SK-N-SH (cell line): ENCODE results near the gene MYBPH. TPM values are rescaled to one million over a fixed set of nuclear protein-coding genes. Genes with fewer than 3 reads are reported as not detected.

Source experiments
- CTCF ChIA-PET: fragments of 300-600, 350-600 bp; formaldehyde crosslinking; extraction: SDS; loops from one replicate; lab custom pipeline; 2021; lab: Yijun Ruan, JAX
- POLR2A ChIA-PET: fragments of 350-600 bp; sonication (Branson Sonifier 250); formaldehyde crosslinking; extraction: SDS; loops from one replicate; lab custom pipeline; 2020; ENCODE audit warnings: antibody characterized with exemption, inconsistent platforms; lab: Yijun Ruan, JAX
- DNase-seq: peaks from one replicate; pipeline ENCODE4 v3.0.0; 2012
- H2AFZ ChIP-seq: fragments of 200-600 bp; sonication (generic); 2 replicates; pipeline ENCODE4 v1.8.1; 2016; ENCODE audit warnings: antibody characterized with exemption, mild to moderate bottlenecking, low read depth
- H3F3A ChIP-seq: fragments of 200-600 bp; sonication (generic); replicated peaks from 2 replicates; pipeline ENCODE3; 2016; ENCODE audit warnings: antibody characterized with exemption, mild to moderate bottlenecking; ENCODE audit not compliant: insufficient read depth
- H3K27ac ChIP-seq, 2 experiments: fragments of 200-500 bp in 1 of 2; fragments of 200-600 bp in 1 of 2; sonication (Bioruptor generic) in 1 of 2; sonication (generic), shearing (Covaris generic) in 1 of 2; 2 replicates each; pipeline versions ENCODE4 v1.5.1 to v1.6.1; 2014 to 2016; ENCODE audit warnings: low read depth in 2 of 2, inconsistent platforms in 1 of 2, low read length in 1 of 2, mild to moderate bottlenecking in 1 of 2, mixed read lengths in 1 of 2
- H3K27me3 ChIP-seq: fragments of 200-600 bp; sonication (generic), shearing (Covaris generic); 2 replicates; pipeline ENCODE4 v1.6.1; 2016; ENCODE audit warnings: mixed run types; ENCODE audit not compliant: insufficient read depth
- H3K36me3 ChIP-seq, 2 experiments: fragments of 200-500 bp in 1 of 2; fragments of 200-600 bp in 1 of 2; sonication (Bioruptor generic) in 1 of 2; sonication (generic) in 1 of 2; replicated peaks in 1 of 2; 2 replicates each; pipeline versions ENCODE3 to v1.5.1; 2014 to 2016; ENCODE audit warnings: low read length in 1 of 2, mild to moderate bottlenecking in 1 of 2; ENCODE audit not compliant: insufficient read depth in 2 of 2, control insufficient read depth in 1 of 2
- H3K4me1 ChIP-seq, 2 experiments: fragments of 200-500 bp in 1 of 2; fragments of 200-600 bp in 1 of 2; sonication (Bioruptor generic) in 1 of 2; sonication (generic), shearing (Covaris generic) in 1 of 2; 2 replicates each; pipeline versions ENCODE4 v1.5.1 to v1.6.1; 2014 to 2016; ENCODE audit warnings: low read depth in 1 of 2, low read length in 1 of 2, mixed run types in 1 of 2; ENCODE audit not compliant: insufficient read depth in 2 of 2, control insufficient read depth in 1 of 2
- H3K4me2 ChIP-seq: fragments of 200-600 bp; sonication (generic), shearing (Covaris generic); 2 replicates; pipeline ENCODE4 v1.6.1; 2017; ENCODE audit warnings: mixed run types
- H3K4me3 ChIP-seq, 2 experiments: fragments of 200-500 bp in 1 of 2; fragments of 200-600 bp in 1 of 2; sonication (Bioruptor generic) in 1 of 2; sonication (generic), shearing (Covaris generic) in 1 of 2; 2 replicates each; pipeline versions ENCODE4 v1.5.1 to v1.8.1; 2014 to 2016; ENCODE audit warnings: low read depth in 2 of 2, inconsistent platforms in 1 of 2, low read length in 1 of 2, mild to moderate bottlenecking in 1 of 2, mixed read lengths in 1 of 2, moderate library complexity in 1 of 2
- H3K79me2 ChIP-seq: fragments of 200-600 bp; sonication (generic); 2 replicates; pipeline ENCODE4 v1.8.1; 2017; ENCODE audit warnings: mild to moderate bottlenecking; ENCODE audit not compliant: insufficient read depth
- H3K9ac ChIP-seq: fragments of 200-600 bp; sonication (generic); 2 replicates; pipeline ENCODE4 v1.6.1; 2017; ENCODE audit warnings: mixed run types
- H3K9me2 ChIP-seq: fragments of 200-600 bp; sonication (generic); 2 replicates; pipeline ENCODE4 v1.6.1; 2017; ENCODE audit warnings: mixed run types
- H3K9me3 ChIP-seq: fragments of 200-600 bp; sonication (generic); 2 replicates; pipeline ENCODE4 v1.6.1; 2017; ENCODE audit warnings: mixed run types, mild to moderate bottlenecking, moderate library complexity
- H4K20me1 ChIP-seq: fragments of 200-600 bp; sonication (generic); 2 replicates; pipeline ENCODE4 v1.6.1; 2017; ENCODE audit warnings: mild to moderate bottlenecking, mixed run types; ENCODE audit not compliant: insufficient read depth
- FOXJ3 ChIP-seq: sonication (generic); formaldehyde crosslinking; IDR thresholded peaks from 2 replicates; pipeline ENCODE4 v1.5.1; 2020; ENCODE audit warnings: mild to moderate bottlenecking, missing genetic modification reagents
- FOXM1 ChIP-seq: IDR thresholded peaks from 2 replicates; pipeline ENCODE4 v1.4.0; 2012; ENCODE audit warnings: low read depth, mild to moderate bottlenecking
- GABPA ChIP-seq: IDR thresholded peaks from 2 replicates; pipeline ENCODE4 v1.4.0; 2012; ENCODE audit warnings: low read depth, mild to moderate bottlenecking
- GATA2 ChIP-seq: sonication (generic); formaldehyde crosslinking; IDR thresholded peaks from 2 replicates; pipeline ENCODE4 v1.5.0; 2020; ENCODE audit warnings: mild to moderate bottlenecking, missing genetic modification reagents
- JUND ChIP-seq: IDR thresholded peaks from 2 replicates; pipeline ENCODE4 v1.4.0; 2012
- MEF2A ChIP-seq: IDR thresholded peaks from 2 replicates; pipeline ENCODE4 v1.4.0; 2012; ENCODE audit warnings: low read depth, borderline replicate concordance
- NFIC ChIP-seq: IDR thresholded peaks from 2 replicates; pipeline ENCODE4 v1.4.0; 2012; ENCODE audit warnings: borderline replicate concordance
- NRF1 ChIP-seq: IDR thresholded peaks from 2 replicates; pipeline ENCODE4 v1.6.1; 2012; ENCODE audit warnings: low read depth, mild to moderate bottlenecking, low read length
- RAD21 ChIP-seq: IDR thresholded peaks from 2 replicates; pipeline ENCODE4 v1.6.1; 2012; ENCODE audit warnings: mild to moderate bottlenecking, low read length
- RCOR1 ChIP-seq: fragments of 150-350 bp; IDR thresholded peaks from 2 replicates; pipeline ENCODE4 v1.6.1; 2017; ENCODE audit warnings: antibody characterized with exemption, low read length
- TAF1 ChIP-seq: IDR thresholded peaks from 2 replicates; pipeline ENCODE4 v1.6.1; 2012; ENCODE audit warnings: low read depth, mild to moderate bottlenecking, low read length, moderate library complexity, borderline replicate concordance
- TCF12 ChIP-seq: IDR thresholded peaks from 2 replicates; pipeline ENCODE4 v1.4.0; 2012
- TEAD4 ChIP-seq: IDR thresholded peaks from 2 replicates; pipeline ENCODE4 v1.4.0; 2012; ENCODE audit warnings: mild to moderate bottlenecking, borderline replicate concordance; ENCODE audit not compliant: insufficient read depth
- YY1 ChIP-seq: IDR thresholded peaks from 2 replicates; pipeline ENCODE4 v1.4.0; 2012; ENCODE audit warnings: low read depth, mild to moderate bottlenecking
- WGBS: methylation state at CpG from one replicate; pipeline ENCODE4 v1.1.6; 2017; ENCODE audit warnings: low lambda C conversion rate; 5-methylcytosine and 5-hydroxymethylcytosine counted together
- polyA plus RNA-seq, 3 experiments: library from polyadenylated mRNA; depleted of rRNA; stranded (reverse); fragments of >200 nt; gene quantifications; 2 replicates each; pipeline ENCODE4 v1.2.3, GENCODE V29; 2012
- TF ChIP-seq, protein P1 (sequence below): fragments of 150-350 bp; IDR thresholded peaks from 2 replicates; pipeline ENCODE4 v1.6.1; 2017; ENCODE audit warnings: antibody characterized with exemption, low read length, low read depth, borderline replicate concordance
- TF ChIP-seq, protein P2 (sequence below): IDR thresholded peaks from 2 replicates; pipeline ENCODE4 v1.4.0; 2012; ENCODE audit warnings: low read depth, borderline replicate concordance
- TF ChIP-seq, protein P3 (sequence below): fragments of 150-350 bp; IDR thresholded peaks from 2 replicates; pipeline ENCODE4 v1.6.1; 2016; ENCODE audit warnings: mild to moderate bottlenecking, low read depth, low read length
- TF ChIP-seq, protein P4 (sequence below): IDR thresholded peaks from 2 replicates; pipeline ENCODE4 v1.4.0; 2012; ENCODE audit warnings: low read depth
- TF ChIP-seq, protein P5 (sequence below): IDR thresholded peaks from 2 replicates; pipeline ENCODE4 v1.6.1; 2012; ENCODE audit warnings: mild to moderate bottlenecking, low read depth, low read length, moderate library complexity

MYBPH gene
- polyA plus RNA-seq, 1 of the 3 experiments (the other 2 are of a cell fraction), result 0.12 TPM

GRCh38 chr1:203208181-203208580, 32.6 kb upstream of the MYBPH start:
- H3K9me2 ChIP-seq, result no peaks in the 10 kb centered on the region
- H3K4me1 ChIP-seq, result no peaks in the 10 kb centered on the region; a peak in 1 of 4 replicates
- H3F3A ChIP-seq, result no peaks in the 10 kb centered on the region
- H3K27me3 ChIP-seq, result no peaks in the 10 kb centered on the region; the same call in 1 of the 2 replicates
- POLR2A ChIA-PET, result no interaction called here
- H3K79me2 ChIP-seq, result no peaks in the 10 kb centered on the region
- no peak overlapping the region for H2AFZ ChIP-seq
- H3K9ac ChIP-seq, result no peak overlapping the region
- DNase-seq, result no peak
- no peak overlapping the region for H3K4me3 ChIP-seq
- no peaks in the 10 kb centered on the region for H3K9me3 ChIP-seq
- TF ChIP-seq, protein P1, sequence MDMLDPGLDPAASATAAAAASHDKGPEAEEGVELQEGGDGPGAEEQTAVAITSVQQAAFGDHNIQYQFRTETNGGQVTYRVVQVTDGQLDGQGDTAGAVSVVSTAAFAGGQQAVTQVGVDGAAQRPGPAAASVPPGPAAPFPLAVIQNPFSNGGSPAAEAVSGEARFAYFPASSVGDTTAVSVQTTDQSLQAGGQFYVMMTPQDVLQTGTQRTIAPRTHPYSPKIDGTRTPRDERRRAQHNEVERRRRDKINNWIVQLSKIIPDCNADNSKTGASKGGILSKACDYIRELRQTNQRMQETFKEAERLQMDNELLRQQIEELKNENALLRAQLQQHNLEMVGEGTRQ, result no peak
- TF ChIP-seq TCF12 (no peak), GABPA (no peak), JUND (no peak), NFIC (no peak), FOXJ3 (CRISPR knock-in tag) (no peak), TEAD4 (no peak), YY1 (no peak), GATA2 (CRISPR knock-in tag) (no peak), RCOR1 (no peak), NRF1 (no peak), FOXM1 (no peak)
- TF ChIP-seq, protein P2, sequence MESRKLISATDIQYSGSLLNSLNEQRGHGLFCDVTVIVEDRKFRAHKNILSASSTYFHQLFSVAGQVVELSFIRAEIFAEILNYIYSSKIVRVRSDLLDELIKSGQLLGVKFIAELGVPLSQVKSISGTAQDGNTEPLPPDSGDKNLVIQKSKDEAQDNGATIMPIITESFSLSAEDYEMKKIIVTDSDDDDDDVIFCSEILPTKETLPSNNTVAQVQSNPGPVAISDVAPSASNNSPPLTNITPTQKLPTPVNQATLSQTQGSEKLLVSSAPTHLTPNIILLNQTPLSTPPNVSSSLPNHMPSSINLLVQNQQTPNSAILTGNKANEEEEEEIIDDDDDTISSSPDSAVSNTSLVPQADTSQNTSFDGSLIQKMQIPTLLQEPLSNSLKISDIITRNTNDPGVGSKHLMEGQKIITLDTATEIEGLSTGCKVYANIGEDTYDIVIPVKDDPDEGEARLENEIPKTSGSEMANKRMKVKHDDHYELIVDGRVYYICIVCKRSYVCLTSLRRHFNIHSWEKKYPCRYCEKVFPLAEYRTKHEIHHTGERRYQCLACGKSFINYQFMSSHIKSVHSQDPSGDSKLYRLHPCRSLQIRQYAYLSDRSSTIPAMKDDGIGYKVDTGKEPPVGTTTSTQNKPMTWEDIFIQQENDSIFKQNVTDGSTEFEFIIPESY, result no peak
- TF ChIP-seq, protein P3, sequence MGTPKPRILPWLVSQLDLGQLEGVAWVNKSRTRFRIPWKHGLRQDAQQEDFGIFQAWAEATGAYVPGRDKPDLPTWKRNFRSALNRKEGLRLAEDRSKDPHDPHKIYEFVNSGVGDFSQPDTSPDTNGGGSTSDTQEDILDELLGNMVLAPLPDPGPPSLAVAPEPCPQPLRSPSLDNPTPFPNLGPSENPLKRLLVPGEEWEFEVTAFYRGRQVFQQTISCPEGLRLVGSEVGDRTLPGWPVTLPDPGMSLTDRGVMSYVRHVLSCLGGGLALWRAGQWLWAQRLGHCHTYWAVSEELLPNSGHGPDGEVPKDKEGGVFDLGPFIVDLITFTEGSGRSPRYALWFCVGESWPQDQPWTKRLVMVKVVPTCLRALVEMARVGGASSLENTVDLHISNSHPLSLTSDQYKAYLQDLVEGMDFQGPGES, result no peak
- CTCF ChIA-PET, result interaction anchor here (1.0 to 23.6 kb wide), 3 partner anchors 12 to 169 kb away, joined by 3 to 602 read pairs (median 454); partner anchors contain the start of gene ADORA1
- no peak overlapping the region for H3K4me2 ChIP-seq
- 56% methylated on average over 1 of the region's 1 CpG for WGBS
- H3K36me3 ChIP-seq, result no peaks in the 10 kb centered on the region
- H4K20me1 ChIP-seq, result no peaks in the 10 kb centered on the region
- no peak overlapping the region for H3K27ac ChIP-seq

- Histone ChIP-seq H3F3A (no peaks in the 10 kb centered on the region), H3K27me3 (no peaks in the 10 kb centered on the region; the same call in 1 of the 2 replicates), H3K4me1 (no peaks in the 10 kb centered on the region; a peak in 1 of 4 replicates), H4K20me1 (no peaks in the 10 kb centered on the region), H3K9me3 (no peaks in the 10 kb centered on the region)
- DNase-seq, result no peak
- CTCF ChIA-PET, result interaction anchor here (1.0 to 23.6 kb wide), 3 partner anchors 13 to 168 kb away, joined by 3 to 602 read pairs (median 454); partner anchors contain the start of gene ADORA1
- TF ChIP-seq, protein P4, sequence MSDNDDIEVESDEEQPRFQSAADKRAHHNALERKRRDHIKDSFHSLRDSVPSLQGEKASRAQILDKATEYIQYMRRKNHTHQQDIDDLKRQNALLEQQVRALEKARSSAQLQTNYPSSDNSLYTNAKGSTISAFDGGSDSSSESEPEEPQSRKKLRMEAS, result no peak
- TF ChIP-seq TAF1 (no peak), MEF2A (no peak), RAD21 (no peak)
- TF ChIP-seq, protein P5, sequence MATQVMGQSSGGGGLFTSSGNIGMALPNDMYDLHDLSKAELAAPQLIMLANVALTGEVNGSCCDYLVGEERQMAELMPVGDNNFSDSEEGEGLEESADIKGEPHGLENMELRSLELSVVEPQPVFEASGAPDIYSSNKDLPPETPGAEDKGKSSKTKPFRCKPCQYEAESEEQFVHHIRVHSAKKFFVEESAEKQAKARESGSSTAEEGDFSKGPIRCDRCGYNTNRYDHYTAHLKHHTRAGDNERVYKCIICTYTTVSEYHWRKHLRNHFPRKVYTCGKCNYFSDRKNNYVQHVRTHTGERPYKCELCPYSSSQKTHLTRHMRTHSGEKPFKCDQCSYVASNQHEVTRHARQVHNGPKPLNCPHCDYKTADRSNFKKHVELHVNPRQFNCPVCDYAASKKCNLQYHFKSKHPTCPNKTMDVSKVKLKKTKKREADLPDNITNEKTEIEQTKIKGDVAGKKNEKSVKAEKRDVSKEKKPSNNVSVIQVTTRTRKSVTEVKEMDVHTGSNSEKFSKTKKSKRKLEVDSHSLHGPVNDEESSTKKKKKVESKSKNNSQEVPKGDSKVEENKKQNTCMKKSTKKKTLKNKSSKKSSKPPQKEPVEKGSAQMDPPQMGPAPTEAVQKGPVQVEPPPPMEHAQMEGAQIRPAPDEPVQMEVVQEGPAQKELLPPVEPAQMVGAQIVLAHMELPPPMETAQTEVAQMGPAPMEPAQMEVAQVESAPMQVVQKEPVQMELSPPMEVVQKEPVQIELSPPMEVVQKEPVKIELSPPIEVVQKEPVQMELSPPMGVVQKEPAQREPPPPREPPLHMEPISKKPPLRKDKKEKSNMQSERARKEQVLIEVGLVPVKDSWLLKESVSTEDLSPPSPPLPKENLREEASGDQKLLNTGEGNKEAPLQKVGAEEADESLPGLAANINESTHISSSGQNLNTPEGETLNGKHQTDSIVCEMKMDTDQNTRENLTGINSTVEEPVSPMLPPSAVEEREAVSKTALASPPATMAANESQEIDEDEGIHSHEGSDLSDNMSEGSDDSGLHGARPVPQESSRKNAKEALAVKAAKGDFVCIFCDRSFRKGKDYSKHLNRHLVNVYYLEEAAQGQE, result no peak
- TF ChIP-seq, all 33 proteins: peak for 0
- POLR2A ChIA-PET, result no interaction called here
- Histone ChIP-seq H3K79me2 (no peaks in the 10 kb centered on the region), H2AFZ (no peak overlapping the region), H3K36me3 (no peaks in the 10 kb centered on the region), H3K4me3 (no peak overlapping the region), H3K9me2 (no peaks in the 10 kb centered on the region), H3K27ac (no peak overlapping the region), H3K4me2 (no peak overlapping the region), H3K9ac (no peak overlapping the region)
- WGBS, result 68% methylated on average over 2 of the region's 2 CpGs
Measured at GRCh38 chr1:203207751-203208150, 32.1 kb upstream of the MYBPH start.
